ACHN (cell line): ENCODE results near the gene REXO5.
A peak's percentile ranks its signal among the peaks of the same experiment; 100 is the strongest.
"Not testable (repeated sequence)": the region's sequence is repeated elsewhere in the genome, so short reads cannot be mapped to it uniquely, and the experiment has no call there.

Experiments
- DNase-seq: peaks from one replicate; pipeline ENCODE4 v3.0.0-alpha.2; 2015
- in situ Hi-C: cut with HindIII; loops from 2 replicates; pipeline ENCODE4 v1.10.0; 2017; ENCODE audit warnings: low sequenced_read_pairs, low pct_ligation_motif_present, low pct_unique_long_range_greater_than_20kb

The REXO5 gene

GRCh38 chr16:20798364-20798763, 8.0 kb upstream of the REXO5 start:
- in situ Hi-C loops: no loop called here
- DNase-seq: no peak

GRCh38 chr16:20799599-20799998, 6.7 kb upstream of the REXO5 start:
- DNase-seq: peak; percentile 50
- in situ Hi-C loops: no loop called here

- in situ Hi-C loops: no loop called here
- DNase-seq: no peak
Observed at GRCh38 chr16:20801278-20801677, 5.0 kb upstream of the REXO5 start.

- DNase-seq: peak; percentile 27
- in situ Hi-C loops: no loop called here
Observed at GRCh38 chr16:20803192-20803560, 3.2 kb upstream of the REXO5 start.

- peak; percentile 59 for DNase-seq
- in situ Hi-C loops: no loop called here
Observed at GRCh38 chr16:20803561-20804214, 2.6 kb upstream of the REXO5 start.

- peak; percentile 3 for DNase-seq
- in situ Hi-C loops: not testable (repeated sequence)
Observed at GRCh38 chr16:20805684-20806167, 601 bp upstream of the REXO5 start.

GRCh38 chr16:20807862-20808261, 1.5 kb downstream of the REXO5 start:
- no peak for DNase-seq

GRCh38 chr16:20811889-20812439, 5.6 kb downstream of the REXO5 start:
- in situ Hi-C loops: no loop called here
- no peak for DNase-seq

More at GRCh38 chr16:20807862-20808261, 1.5 kb downstream of the REXO5 start:
- in situ Hi-C loops: no loop called here

- in situ Hi-C loops: no loop called here
- DNase-seq: no peak
Observed at GRCh38 chr16:20812510-20812909, 6.2 kb downstream of the REXO5 start.

- DNase-seq: no peak
- in situ Hi-C loops: no loop called here
Observed at GRCh38 chr16:20814784-20815183, 8.5 kb downstream of the REXO5 start.

GRCh38 chr16:20818929-20819585, 12.7 kb downstream of the REXO5 start:
- in situ Hi-C loops: no loop called here
- no peak for DNase-seq

- DNase-seq: no peak
- in situ Hi-C loops: no loop called here
Observed at GRCh38 chr16:20821682-20822081, 15.4 kb downstream of the REXO5 start.

- DNase-seq: no peak
- in situ Hi-C loops: no loop called here
Observed at GRCh38 chr16:20822521-20823325, 16.4 kb downstream of the REXO5 start.

GRCh38 chr16:20826039-20826566, 19.8 kb downstream of the REXO5 start:
- in situ Hi-C loops: no loop called here

GRCh38 chr16:20829536-20829935, 23.2 kb downstream of the REXO5 start:
- no peak for DNase-seq
- in situ Hi-C loops: no loop called here

More at GRCh38 chr16:20826039-20826566, 19.8 kb downstream of the REXO5 start:
- no peak for DNase-seq

GRCh38 chr16:20830372-20830771, 24.0 kb downstream of the REXO5 start:
- DNase-seq: no peak
- in situ Hi-C loops: no loop called here

GRCh38 chr16:20833086-20833485, 26.8 kb downstream of the REXO5 start:
- in situ Hi-C loops: no loop called here
- DNase-seq: no peak

- in situ Hi-C loops: no loop called here
- no peak for DNase-seq
Observed at GRCh38 chr16:20838240-20838639, 31.9 kb downstream of the REXO5 start.

GRCh38 chr16:20839504-20839903, 33.2 kb downstream of the REXO5 start:
- DNase-seq: no peak
- in situ Hi-C loops: no loop called here
